BJ (cell line): Measurements from ENCODE around the gene PRKAR1B. TPM values are rescaled to one million over a fixed set of nuclear protein-coding genes. Genes with fewer than 3 reads are reported as not detected.

Source experiments
- CTCF ChIA-PET: fragments of 350-600 bp; formaldehyde crosslinking; extraction: SDS; loops from one replicate; lab custom pipeline; 2021; ENCODE audit warnings: antibody characterized with exemption, inconsistent platforms; lab: Yijun Ruan, JAX
- POLR2A ChIA-PET: fragments of 300-600 bp; sonication (Branson Sonifier 250); formaldehyde crosslinking; extraction: SDS; loops from one replicate; lab custom pipeline; 2021; ENCODE audit warnings: antibody characterized with exemption; lab: Charles Lee
- DNase-seq: peaks from one replicate; pipeline ENCODE4 v3.0.0-alpha.2; 2011; ENCODE audit warnings: low read depth
- H3K27me3 ChIP-seq: 2 replicates; pipeline ENCODE4 v1.6.0; 2011; ENCODE audit warnings: low read length; ENCODE audit not compliant: control insufficient read depth, insufficient read depth
- H3K36me3 ChIP-seq: 2 replicates; pipeline ENCODE4 v1.5.1; 2011; ENCODE audit warnings: low read length; ENCODE audit not compliant: control insufficient read depth, insufficient read depth
- H3K4me3 ChIP-seq: 2 replicates; pipeline ENCODE4 v1.5.1; 2011; ENCODE audit warnings: low read depth, mild to moderate bottlenecking, control low read depth, low read length
- CTCF ChIP-seq: IDR thresholded peaks from 2 replicates; pipeline ENCODE4 v1.5.1; 2011; ENCODE audit warnings: low read depth, mild to moderate bottlenecking, control low read depth, inconsistent platforms, low read length, moderate library complexity; ENCODE audit not compliant: insufficient read depth
- polyA plus RNA-seq: library from polyadenylated mRNA; depleted of rRNA; stranded (reverse); fragments of >200 nt; gene quantifications from 2 replicates; pipeline ENCODE4 v1.2.3, GENCODE V29; 2011

PRKAR1B gene
- polyA plus RNA-seq, 1 experiment = 7.4 TPM

- Histone ChIP-seq H3K27me3 (no peaks in the 10 kb centered on the region), H3K36me3 (no peaks in the 10 kb centered on the region), H3K4me3 (no peak overlapping the region)
- ChIA-PET CTCF (interaction anchor here (0.9 to 1.0 kb wide), 2 partner anchors 184 to 208 kb away, joined by 3 read pairs; no protein-coding TSS in a partner anchor), POLR2A (no interaction called here)
- TF ChIP-seq CTCF = no peak
- no peak for DNase-seq
These were observed 185.4 kb downstream of the PRKAR1B start for GRCh38 chr7:541661-542060.

- no peak for DNase-seq
- Histone ChIP-seq H3K27me3 (no peaks in the 10 kb centered on the region), H3K4me3 (no peak overlapping the region), H3K36me3 (no peaks in the 10 kb centered on the region)
- ChIA-PET POLR2A (no interaction called here), CTCF (interaction anchor here (1.0 to 1.2 kb wide), 2 partner anchors 21 to 208 kb away, joined by 3 read pairs; no protein-coding TSS in a partner anchor)
- TF ChIP-seq CTCF = no peak
These were observed 186.1 kb downstream of the PRKAR1B start for GRCh38 chr7:540997-541396.

DNA sequence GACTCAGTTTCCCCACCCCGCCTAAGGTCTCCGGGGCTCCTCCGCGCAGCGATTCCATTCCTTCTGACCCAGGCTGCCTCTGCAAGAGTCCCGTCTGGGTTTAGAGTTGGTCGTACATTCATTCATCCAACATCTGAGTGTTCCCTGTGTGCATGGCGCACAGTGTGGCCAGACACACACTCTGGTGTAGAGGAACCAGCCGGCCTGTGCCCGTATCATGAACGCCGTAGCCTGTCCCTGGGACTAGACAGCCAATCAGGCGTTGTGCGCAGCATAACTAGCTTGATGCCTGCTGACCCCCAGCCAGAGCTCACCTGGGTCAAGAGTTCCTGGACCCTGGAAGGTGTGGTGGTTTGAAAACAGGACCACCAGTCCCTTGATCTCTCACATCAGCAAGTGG, 186.5 kb downstream of the PRKAR1B start:
- H3K4me3 ChIP-seq = no peak overlapping the region
- no peaks in the 10 kb centered on the region for H3K36me3 ChIP-seq
- TF ChIP-seq CTCF = no peak
- POLR2A ChIA-PET = no interaction called here
- H3K27me3 ChIP-seq = no peaks in the 10 kb centered on the region
- no peak for DNase-seq
- CTCF ChIA-PET = interaction anchor here (1.2 kb wide), 1 partner anchor 20 kb away, joined by 3 read pairs; no protein-coding TSS in a partner anchor

- Histone ChIP-seq H3K27me3 (no peaks in the 10 kb centered on the region), H3K36me3 (no peaks in the 10 kb centered on the region), H3K4me3 (no peak overlapping the region)
- POLR2A ChIA-PET = no interaction called here
- no peak for TF ChIP-seq CTCF
- DNase-seq = no peak
- CTCF ChIA-PET = interaction anchor here (1.2 kb wide), 1 partner anchor 20 kb away, joined by 3 read pairs; no protein-coding TSS in a partner anchor
These were observed 187.2 kb downstream of the PRKAR1B start for GRCh38 chr7:539731-540411.

DNA sequence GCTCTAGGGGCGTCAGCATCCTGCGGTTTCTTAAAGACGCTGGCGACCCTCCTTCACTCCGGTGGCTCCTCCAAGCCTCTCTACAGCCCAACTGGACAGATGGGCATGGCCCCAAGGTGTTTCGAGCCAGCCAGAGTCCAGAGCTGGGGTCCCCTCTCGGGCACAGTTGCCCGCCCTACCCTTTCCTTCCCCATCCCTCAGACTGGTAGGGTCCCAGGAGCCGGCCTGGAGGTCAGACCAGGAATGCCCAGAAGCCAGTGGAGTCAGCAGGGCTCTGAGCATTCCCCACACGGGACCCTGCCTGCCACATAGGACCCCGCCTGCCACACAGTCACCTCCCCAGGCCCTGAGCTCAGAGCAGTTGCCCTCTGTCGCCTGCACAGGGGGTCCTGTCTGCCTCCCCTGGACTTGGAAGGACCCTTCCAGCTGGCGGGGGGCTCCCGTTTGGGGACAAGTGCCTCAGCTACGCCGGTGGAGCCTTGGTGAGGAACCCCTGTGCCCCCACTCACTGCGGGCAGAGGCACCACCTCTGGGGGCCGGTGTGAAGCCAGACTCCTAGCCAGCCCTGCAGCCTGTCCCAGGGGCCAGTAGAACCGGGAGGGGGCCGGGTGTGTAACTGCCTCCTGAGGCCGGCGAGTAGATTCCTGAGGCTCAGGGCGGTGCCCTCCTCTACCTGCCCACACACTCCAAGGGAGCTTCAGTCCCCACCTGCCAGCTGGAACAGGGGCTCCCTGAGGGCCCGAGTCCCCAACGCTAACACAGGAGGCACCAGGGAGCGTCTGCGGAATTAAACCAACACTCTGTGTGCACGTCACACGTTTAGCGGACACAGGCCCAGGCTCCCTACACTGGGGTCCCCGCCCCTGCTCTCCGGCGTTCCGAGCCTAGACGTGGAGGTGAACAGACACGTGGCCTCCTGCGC, 188.1 kb downstream of the PRKAR1B start:
- TF ChIP-seq CTCF = no peak
- POLR2A ChIA-PET = interaction anchor here (0.6 kb wide), 1 partner anchor 21 kb away, joined by 3 read pairs; no protein-coding TSS in a partner anchor
- Histone ChIP-seq H3K4me3 (no peak overlapping the region), H3K27me3 (no peaks in the 10 kb centered on the region), H3K36me3 (no peaks in the 10 kb centered on the region)
- CTCF ChIA-PET = interaction anchor here (1.4 kb wide), 1 partner anchor 206 kb away, joined by 3 read pairs; no protein-coding TSS in a partner anchor
- no peak for DNase-seq
